ENCODE data around the gene TDRD10.
"Not testable (repeated sequence)": the region's sequence is repeated elsewhere in the genome, so short reads cannot be mapped to it uniquely, and the experiment has no call there.

The TDRD10 gene

GRCh38 chr1:154478639-154479038 is 23.4 kb upstream of the TDRD10 start:
- no peak overlapping the region for H3K27ac ChIP-seq
- CTCF ChIA-PET = interaction anchor here (0.6 to 1.9 kb wide), 7 partner anchors 68 to 358 kb away, joined by 3 to 16 read pairs (median 4); no protein-coding TSS in a partner anchor
- DNase-seq (ENCODE audit: low spot score) = no peak
- POLR2A ChIA-PET (ENCODE audit: low non-redundant PET) = no interaction called here
- TF ChIP-seq CTCF (conservative IDR thresholded peaks at IDR 0.05; ENCODE audit: low read depth) = no peak

GRCh38 chr1:154479764-154480421 is 22.1 kb upstream of the TDRD10 start:
- TF ChIP-seq CTCF (conservative IDR thresholded peaks at IDR 0.05; ENCODE audit: low read depth) = peak; percentile 94
- H3K27ac ChIP-seq = no peak overlapping the region
- DNase-seq (ENCODE audit: low spot score) = peak; percentile 86
- CTCF ChIA-PET = interaction anchor here (0.6 to 1.9 kb wide), 25 partner anchors 9 to 1359 kb away, joined by 3 to 16 read pairs (median 4); no protein-coding TSS in a partner anchor
- POLR2A ChIA-PET (ENCODE audit: low non-redundant PET) = no interaction called here

GRCh38 chr1:154481053-154481452 is 21.0 kb upstream of the TDRD10 start:
- ChIA-PET CTCF (interaction anchor here (0.6 to 1.3 kb wide), 4 partner anchors 13 to 464 kb away, joined by 3 to 5 read pairs (median 3); no protein-coding TSS in a partner anchor), POLR2A (ENCODE audit: low non-redundant PET) (no interaction called here)
- DNase-seq (ENCODE audit: low spot score) = no peak
- no peak overlapping the region for H3K27ac ChIP-seq
- no peak for TF ChIP-seq CTCF (conservative IDR thresholded peaks at IDR 0.05; ENCODE audit: low read depth)

GRCh38 chr1:154483941-154484803 is 17.8 kb upstream of the TDRD10 start:
- ChIA-PET CTCF (interaction anchor here (0.6 to 2.0 kb wide), 5 partner anchors 14 to 452 kb away, joined by 3 to 5 read pairs (median 5); no protein-coding TSS in a partner anchor), POLR2A (ENCODE audit: low non-redundant PET) (no interaction called here)
- peak; percentile 50 for DNase-seq (ENCODE audit: low spot score)
- no peak overlapping the region for H3K27ac ChIP-seq
- TF ChIP-seq CTCF (conservative IDR thresholded peaks at IDR 0.05; ENCODE audit: low read depth) = no peak

- ChIA-PET CTCF (interaction anchor here (0.5 to 2.0 kb wide), 4 partner anchors 15 to 411 kb away, joined by 3 to 5 read pairs (median 3); no protein-coding TSS in a partner anchor), POLR2A (ENCODE audit: low non-redundant PET) (no interaction called here)
- no peak for TF ChIP-seq CTCF (conservative IDR thresholded peaks at IDR 0.05; ENCODE audit: low read depth)
- H3K27ac ChIP-seq = no peak overlapping the region
- DNase-seq (ENCODE audit: low spot score) = no peak
These were observed 16.9 kb upstream of the TDRD10 start for GRCh38 chr1:154485106-154485505.

GRCh38 chr1:154485910-154486496 is 16.0 kb upstream of the TDRD10 start:
- CTCF ChIA-PET = interaction anchor here (0.5 to 2.0 kb wide), 2 partner anchors 61 to 539 kb away, joined by 5 to 7 read pairs; no protein-coding TSS in a partner anchor
- no peak for TF ChIP-seq CTCF (conservative IDR thresholded peaks at IDR 0.05; ENCODE audit: low read depth)
- POLR2A ChIA-PET (ENCODE audit: low non-redundant PET) = no interaction called here

GRCh38 chr1:154486756-154487155 is 15.3 kb upstream of the TDRD10 start:
- POLR2A ChIA-PET (ENCODE audit: low non-redundant PET) = interaction anchor here (0.7 kb wide), 1 partner anchor 395 kb away, joined by 6 read pairs; no protein-coding TSS in a partner anchor
- CTCF ChIA-PET; DNase-seq (ENCODE audit: low spot score); H3K27ac ChIP-seq: not testable (repeated sequence)

More at GRCh38 chr1:154485910-154486496, 16.0 kb upstream of the TDRD10 start:
- no peak overlapping the region for H3K27ac ChIP-seq
- no peak for DNase-seq (ENCODE audit: low spot score)
